ENCODE measurements around the gene GALNT17. TPM values are rescaled to one million over a fixed set of nuclear protein-coding genes. Genes with fewer than 3 reads are reported as not detected.
"Not testable (repeated sequence)": the region's sequence is repeated elsewhere in the genome, so short reads cannot be mapped to it uniquely, and the experiment has no call there.

The GALNT17 gene
- polyA plus RNA-seq, 2 of the 4 experiments (the other 2 are of a cell fraction) = not detected

DNA sequence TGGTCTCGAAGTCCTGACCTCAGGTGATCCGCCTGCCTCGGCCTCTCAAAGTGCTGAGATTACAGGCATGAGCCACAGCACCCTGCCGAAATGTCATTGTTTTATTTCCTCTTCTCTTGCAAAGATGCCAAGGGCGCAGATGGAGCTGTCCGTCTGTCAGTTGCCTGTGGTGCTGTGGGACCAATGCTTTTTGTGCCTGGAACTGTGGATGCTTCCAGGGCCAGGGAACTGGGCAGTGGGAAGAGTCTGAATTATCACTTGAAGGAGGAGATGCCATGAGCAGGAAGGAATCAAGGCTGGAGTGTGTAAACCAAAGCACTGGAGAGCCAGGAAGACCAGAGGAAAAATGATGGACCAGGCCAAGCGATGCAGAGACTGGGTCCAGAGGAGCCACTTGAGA lies 459.9 kb downstream of the GALNT17 start:
- no peak for DNase-seq (ENCODE audit: low read depth in 1 of 2, low spot score in 1 of 2)
- H3K9me3 ChIP-seq = no peaks in the 10 kb centered on the region
- ATAC-seq = no peak
- CTCF ChIA-PET = no interaction called here
- H3K4me2 ChIP-seq = no peak overlapping the region
- no peak for FAIRE-seq
- TF ChIP-seq PHF8 (IDR thresholded peaks at IDR 0.05; ENCODE audit: borderline replicate concordance, low read depth) = no peak
- TF ChIP-seq ZC3H11A (IDR thresholded peaks at IDR 0.05) = no peak
- no peak for TF ChIP-seq POLR2AphosphoS2 (conservative IDR thresholded peaks at IDR 0.05; ENCODE audit: low read length)
- TF ChIP-seq HOXB13 (CRISPR knock-in tag; IDR thresholded peaks at IDR 0.05; ENCODE audit: low read depth) = no peak
- no peak for TF ChIP-seq ZSCAN20 (CRISPR knock-in tag; IDR thresholded peaks at IDR 0.05)
- TF ChIP-seq ZNF302 (CRISPR knock-in tag; IDR thresholded peaks at IDR 0.05) = no peak
- TF ChIP-seq NPAS2 (CRISPR knock-in tag; IDR thresholded peaks at IDR 0.05; ENCODE audit: borderline replicate concordance) = no peak
- TF ChIP-seq KDM5A (IDR thresholded peaks at IDR 0.05) = no peak
- no peak for TF ChIP-seq BHLHE40 (IDR thresholded peaks at IDR 0.05; ENCODE audit: low read depth, low read length)
- TF ChIP-seq FOSB (CRISPR knock-in tag; IDR thresholded peaks at IDR 0.05) = no peak
- no peak for TF ChIP-seq HOXA7 (CRISPR knock-in tag; IDR thresholded peaks at IDR 0.05)
- H3K27ac ChIP-seq = no peak overlapping the region
- POLR2A ChIA-PET = no interaction called here
- H3K4me3 ChIP-seq = no peak overlapping the region
- 23% methylated on average over 7 of the region's 7 CpGs for WGBS (ENCODE audit: missing lambda C conversion rate)
- H3K4me1 ChIP-seq = no peaks in the 10 kb centered on the region

DNA sequence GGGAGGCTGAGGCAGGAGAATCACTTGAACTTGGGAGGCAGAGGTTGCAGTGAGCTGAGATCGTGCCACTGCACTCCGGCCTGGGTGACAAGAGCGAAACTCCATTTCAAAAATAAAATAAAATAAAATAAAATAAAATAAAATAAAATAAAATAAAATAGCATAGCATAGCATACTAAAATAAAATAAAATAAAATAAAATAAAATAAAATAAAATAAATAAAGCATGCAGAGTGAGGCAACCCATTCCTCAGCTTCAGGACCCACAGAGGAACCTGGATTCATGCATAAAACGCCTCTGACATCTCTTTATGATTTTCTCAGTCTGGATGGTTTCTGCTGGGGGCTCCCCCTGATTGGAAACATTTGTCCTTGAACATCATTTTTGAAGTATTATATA lies 460.4 kb downstream of the GALNT17 start:
- H3K4me2 ChIP-seq; POLR2A ChIA-PET; H3K4me3 ChIP-seq; ATAC-seq; H3K4me1 ChIP-seq; H3K9me3 ChIP-seq; DNase-seq (ENCODE audit: low read depth in 1 of 2, low spot score in 1 of 2); CTCF ChIA-PET; FAIRE-seq; H3K27ac ChIP-seq: not testable (repeated sequence)
- WGBS (ENCODE audit: missing lambda C conversion rate) = 34% methylated on average over 4 of the region's 4 CpGs

GRCh38 chr7:71594736-71595135 lies 462.8 kb downstream of the GALNT17 start:
- CTCF ChIA-PET = interaction anchor here (1.4 kb wide), 1 partner anchor 13 kb away, joined by 4 read pairs; no protein-coding TSS in a partner anchor
- TF ChIP-seq EHF (CRISPR knock-in tag; IDR thresholded peaks at IDR 0.05) = no peak
- TF ChIP-seq, protein P1, sequence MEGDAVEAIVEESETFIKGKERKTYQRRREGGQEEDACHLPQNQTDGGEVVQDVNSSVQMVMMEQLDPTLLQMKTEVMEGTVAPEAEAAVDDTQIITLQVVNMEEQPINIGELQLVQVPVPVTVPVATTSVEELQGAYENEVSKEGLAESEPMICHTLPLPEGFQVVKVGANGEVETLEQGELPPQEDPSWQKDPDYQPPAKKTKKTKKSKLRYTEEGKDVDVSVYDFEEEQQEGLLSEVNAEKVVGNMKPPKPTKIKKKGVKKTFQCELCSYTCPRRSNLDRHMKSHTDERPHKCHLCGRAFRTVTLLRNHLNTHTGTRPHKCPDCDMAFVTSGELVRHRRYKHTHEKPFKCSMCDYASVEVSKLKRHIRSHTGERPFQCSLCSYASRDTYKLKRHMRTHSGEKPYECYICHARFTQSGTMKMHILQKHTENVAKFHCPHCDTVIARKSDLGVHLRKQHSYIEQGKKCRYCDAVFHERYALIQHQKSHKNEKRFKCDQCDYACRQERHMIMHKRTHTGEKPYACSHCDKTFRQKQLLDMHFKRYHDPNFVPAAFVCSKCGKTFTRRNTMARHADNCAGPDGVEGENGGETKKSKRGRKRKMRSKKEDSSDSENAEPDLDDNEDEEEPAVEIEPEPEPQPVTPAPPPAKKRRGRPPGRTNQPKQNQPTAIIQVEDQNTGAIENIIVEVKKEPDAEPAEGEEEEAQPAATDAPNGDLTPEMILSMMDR (IDR thresholded peaks at IDR 0.05) = no peak
- Histone ChIP-seq H3K4me3 (no peak overlapping the region), H3K9me3 (no peaks in the 10 kb centered on the region), H3K27ac (no peak overlapping the region), H3K4me2 (no peak overlapping the region), H3K4me1 (no peaks in the 10 kb centered on the region)
- POLR2A ChIA-PET = no interaction called here
- FAIRE-seq (no peak), DNase-seq (ENCODE audit: low read depth in 1 of 2, low spot score in 1 of 2) (no peak), ATAC-seq (no peak)

- FAIRE-seq (no peak), DNase-seq (ENCODE audit: low read depth in 1 of 2, low spot score in 1 of 2) (no peak), ATAC-seq (no peak)
- ChIA-PET CTCF (interaction anchor here (1.4 kb wide), 1 partner anchor 13 kb away, joined by 4 read pairs; no protein-coding TSS in a partner anchor), POLR2A (no interaction called here)
- H3K4me2 ChIP-seq = no peak overlapping the region
- WGBS (ENCODE audit: missing lambda C conversion rate) = 34% methylated on average over 3 of the region's 3 CpGs
- no peaks in the 10 kb centered on the region for H3K9me3 ChIP-seq
- H3K4me3 ChIP-seq = no peak overlapping the region
- TF ChIP-seq, protein P1 (IDR thresholded peaks at IDR 0.05) = no peak
- TF ChIP-seq KDM1A (IDR thresholded peaks at IDR 0.05; ENCODE audit: low read depth) (no peak), MYC (IDR thresholded peaks at IDR 0.05; ENCODE audit: borderline replicate concordance, low read length) (no peak), BHLHE40 (IDR thresholded peaks at IDR 0.05; ENCODE audit: low read depth, low read length) (no peak), HDAC2 (IDR thresholded peaks at IDR 0.05) (no peak), HEYL (CRISPR knock-in tag; IDR thresholded peaks at IDR 0.05) (no peak), USF2 (IDR thresholded peaks at IDR 0.05) (no peak)
- no peaks in the 10 kb centered on the region for H3K4me1 ChIP-seq
- H3K27ac ChIP-seq = no peak overlapping the region
Observed at GRCh38 chr7:71595176-71595575, 463.2 kb downstream of the GALNT17 start.
